ENCODE measurements around the gene RAB40B. TPM values are rescaled to one million over a fixed set of nuclear protein-coding genes. Genes with fewer than 3 reads are reported as not detected.

The RAB40B gene
- total and polyA plus RNA-seq, 2 experiments from 2014 or later: 20.0 to 27.8 TPM

DNA sequence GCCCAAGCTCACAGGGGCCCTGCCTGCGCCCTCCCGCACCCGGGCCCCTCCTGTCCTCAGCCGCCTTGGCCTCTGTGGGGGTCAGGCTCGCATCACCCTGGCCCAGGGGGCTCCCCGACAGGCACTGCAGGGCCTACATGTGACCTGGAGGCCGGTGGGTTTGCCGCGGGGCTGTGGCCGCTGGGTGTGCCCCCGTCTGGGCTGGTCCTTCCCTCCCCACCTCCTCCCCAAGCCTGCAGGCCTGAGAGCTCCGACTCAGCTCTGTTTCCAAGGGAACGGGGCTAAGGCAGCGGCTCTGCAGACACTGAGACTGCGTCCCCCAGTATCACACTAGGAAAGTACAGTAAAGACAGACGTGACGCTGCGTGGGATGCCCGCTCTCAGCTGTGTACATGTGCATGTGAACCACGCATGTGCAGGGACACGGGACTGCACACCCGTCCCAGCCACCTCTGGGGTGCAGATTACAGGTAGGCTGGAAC lies 33.8 kb downstream of the RAB40B start:
- WGBS (ENCODE audit: low lambda C conversion rate, missing lambda C conversion rate): 78% methylated on average over 21 of the region's 22 CpGs
- no peak overlapping the region for H2AFZ ChIP-seq

GRCh38 chr17:82664276-82664575 lies 34.3 kb downstream of the RAB40B start:
- Histone ChIP-seq H3K27me3 (no peaks in the 10 kb centered on the region), H4K20me1 (ENCODE audit: insufficient read depth, poor library complexity, severe bottlenecking) (no peaks in the 10 kb centered on the region), H3K4me3 (no peak overlapping the region), H3K4me1 (ENCODE audit: insufficient read depth) (no peaks in the 10 kb centered on the region), H3K79me2 (no peaks in the 10 kb centered on the region), H3K4me2 (no peak overlapping the region), H3K9me2 (replicated peaks; ENCODE audit: insufficient read depth) (no peaks in the 10 kb centered on the region), H2AFZ (no peak overlapping the region), H3K36me3 (replicated peaks; ENCODE audit: insufficient read depth, low read depth) (no peaks in the 10 kb centered on the region), H3K9me3 (ENCODE audit: low read depth) (no peaks in the 10 kb centered on the region), H3K27ac (no peak overlapping the region)
- no peak for DNase-seq (ENCODE audit: low spot score)
- TF ChIP-seq CTCF (IDR thresholded peaks at IDR 0.05; ENCODE audit: poor library complexity): no peak
- no peak for TF ChIP-seq EZH2 (IDR thresholded peaks at IDR 0.05; ENCODE audit: borderline replicate concordance)
- TF ChIP-seq EZH2phosphoT487 (IDR thresholded peaks at IDR 0.05; ENCODE audit: low read depth, severe bottlenecking, unreplicated experiment): no peak
- WGBS (ENCODE audit: low lambda C conversion rate, missing lambda C conversion rate): 88% methylated on average over 8 of the region's 17 CpGs

More for the DNA sequence above, 33.8 kb downstream of the RAB40B start:
- no peak for DNase-seq (ENCODE audit: low spot score)
- TF ChIP-seq CTCF (IDR thresholded peaks at IDR 0.05; ENCODE audit: poor library complexity): no peak
- no peak for TF ChIP-seq EZH2 (IDR thresholded peaks at IDR 0.05; ENCODE audit: borderline replicate concordance)
- no peak for TF ChIP-seq EZH2phosphoT487 (IDR thresholded peaks at IDR 0.05; ENCODE audit: low read depth, severe bottlenecking, unreplicated experiment)
- Histone ChIP-seq H4K20me1 (ENCODE audit: insufficient read depth, poor library complexity, severe bottlenecking) (no peaks in the 10 kb centered on the region), H3K27ac (no peak overlapping the region), H3K4me2 (no peak overlapping the region), H3K27me3 (no peaks in the 10 kb centered on the region), H3K4me1 (ENCODE audit: insufficient read depth) (no peaks in the 10 kb centered on the region), H3K36me3 (replicated peaks; ENCODE audit: insufficient read depth, low read depth) (no peaks in the 10 kb centered on the region), H3K4me3 (no peak overlapping the region), H3K9me2 (replicated peaks; ENCODE audit: insufficient read depth) (no peaks in the 10 kb centered on the region), H3K9me3 (ENCODE audit: low read depth) (no peaks in the 10 kb centered on the region), H3K79me2 (no peaks in the 10 kb centered on the region)

DNA sequence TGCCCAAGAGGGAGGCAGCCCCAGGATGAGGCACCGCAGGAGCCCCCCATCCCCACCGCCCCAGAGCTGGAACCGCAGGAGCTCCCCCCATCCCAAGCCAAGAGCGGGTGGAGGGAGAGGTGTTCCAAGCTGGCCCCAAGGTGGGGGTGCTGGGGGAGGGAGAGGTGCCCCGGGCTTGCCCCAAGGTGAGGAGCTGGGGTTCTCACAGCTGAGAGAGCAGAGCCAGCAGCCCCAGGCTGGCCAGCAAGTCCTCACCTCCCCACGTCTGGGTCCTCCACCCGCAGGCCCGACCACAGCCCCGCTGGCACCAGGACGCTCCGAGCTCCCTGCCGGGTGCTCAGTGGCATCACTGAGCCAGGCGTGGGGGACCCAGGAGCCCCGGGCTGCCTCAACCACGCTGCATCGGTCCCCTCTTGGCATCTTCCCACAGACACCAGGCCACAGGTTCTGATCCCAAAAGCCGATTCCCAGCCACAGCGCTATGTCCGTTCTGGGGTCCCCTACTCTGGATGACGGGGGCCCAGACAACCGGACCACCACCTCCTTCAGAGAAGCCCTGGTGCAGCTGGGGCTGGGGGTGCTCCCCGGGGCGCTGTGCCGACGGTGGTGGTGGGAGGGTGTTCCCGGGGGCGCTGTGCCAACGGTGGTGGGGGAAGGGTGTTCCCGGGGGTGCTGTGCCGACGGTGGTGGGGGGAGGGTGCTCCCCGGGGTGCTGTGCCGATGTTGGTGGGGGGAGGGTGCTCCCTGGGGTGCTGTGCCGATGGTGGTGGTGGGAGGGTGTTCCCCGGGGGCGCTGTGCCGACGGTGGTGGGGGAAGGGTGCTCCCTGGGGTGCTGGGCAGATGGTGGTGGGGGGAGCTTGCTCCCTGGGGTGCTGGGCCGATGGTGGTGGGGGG lies 34.9 kb downstream of the RAB40B start:
- Histone ChIP-seq H3K4me1 (ENCODE audit: insufficient read depth) (no peaks in the 10 kb centered on the region), H3K9me2 (replicated peaks; ENCODE audit: insufficient read depth) (no peaks in the 10 kb centered on the region)

More for the DNA sequence above, 34.9 kb downstream of the RAB40B start:
- Histone ChIP-seq H3K79me2 (no peaks in the 10 kb centered on the region), H4K20me1 (ENCODE audit: insufficient read depth, poor library complexity, severe bottlenecking) (no peaks in the 10 kb centered on the region), H3K4me3 (no peak overlapping the region), H3K27ac (no peak overlapping the region), H3K4me2 (no peak overlapping the region), H3K27me3 (no peaks in the 10 kb centered on the region), H2AFZ (no peak overlapping the region), H3K9me3 (ENCODE audit: low read depth) (no peaks in the 10 kb centered on the region), H3K36me3 (replicated peaks; ENCODE audit: insufficient read depth, low read depth) (no peaks in the 10 kb centered on the region)
- WGBS (ENCODE audit: low lambda C conversion rate, missing lambda C conversion rate): 95% methylated on average over 22 of the region's 39 CpGs
- DNase-seq (ENCODE audit: low spot score): no peak
- TF ChIP-seq CTCF (IDR thresholded peaks at IDR 0.05; ENCODE audit: poor library complexity): no peak
- TF ChIP-seq EZH2 (IDR thresholded peaks at IDR 0.05; ENCODE audit: borderline replicate concordance): no peak
- no peak for TF ChIP-seq EZH2phosphoT487 (IDR thresholded peaks at IDR 0.05; ENCODE audit: low read depth, severe bottlenecking, unreplicated experiment)

Measured in hepatocyte (in vitro differentiated cells).